NCI-H524 treated with DMSO at 0.1 percent for 48 hours (cell line): ENCODE results near the gene GRPEL1.

Experiments used
- DNase-seq: peaks from one replicate; lab custom pipeline; 2025; lab: John Stamatoyannopoulos, UW

The GRPEL1 gene

DNA sequence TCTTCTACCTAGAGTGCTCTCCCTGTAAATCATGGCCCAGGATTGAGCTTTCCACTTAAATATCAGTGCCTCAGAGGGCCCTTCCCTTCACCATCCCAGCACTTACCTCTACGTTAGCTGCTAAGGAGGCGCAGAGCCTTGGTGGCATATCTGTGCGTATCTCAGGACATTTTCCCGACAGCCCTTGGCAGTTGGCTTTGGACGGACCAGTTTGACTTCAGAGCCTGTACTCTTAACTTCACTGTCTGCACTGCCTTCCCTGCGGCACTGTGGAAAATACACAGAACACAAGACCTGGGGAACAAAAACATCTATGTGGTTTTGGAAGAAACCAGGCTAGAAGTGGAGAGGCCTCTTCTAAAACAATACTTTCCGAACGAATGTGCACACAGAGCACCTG is 22.3 kb downstream of the GRPEL1 start:
- DNase-seq: no peak

DNA sequence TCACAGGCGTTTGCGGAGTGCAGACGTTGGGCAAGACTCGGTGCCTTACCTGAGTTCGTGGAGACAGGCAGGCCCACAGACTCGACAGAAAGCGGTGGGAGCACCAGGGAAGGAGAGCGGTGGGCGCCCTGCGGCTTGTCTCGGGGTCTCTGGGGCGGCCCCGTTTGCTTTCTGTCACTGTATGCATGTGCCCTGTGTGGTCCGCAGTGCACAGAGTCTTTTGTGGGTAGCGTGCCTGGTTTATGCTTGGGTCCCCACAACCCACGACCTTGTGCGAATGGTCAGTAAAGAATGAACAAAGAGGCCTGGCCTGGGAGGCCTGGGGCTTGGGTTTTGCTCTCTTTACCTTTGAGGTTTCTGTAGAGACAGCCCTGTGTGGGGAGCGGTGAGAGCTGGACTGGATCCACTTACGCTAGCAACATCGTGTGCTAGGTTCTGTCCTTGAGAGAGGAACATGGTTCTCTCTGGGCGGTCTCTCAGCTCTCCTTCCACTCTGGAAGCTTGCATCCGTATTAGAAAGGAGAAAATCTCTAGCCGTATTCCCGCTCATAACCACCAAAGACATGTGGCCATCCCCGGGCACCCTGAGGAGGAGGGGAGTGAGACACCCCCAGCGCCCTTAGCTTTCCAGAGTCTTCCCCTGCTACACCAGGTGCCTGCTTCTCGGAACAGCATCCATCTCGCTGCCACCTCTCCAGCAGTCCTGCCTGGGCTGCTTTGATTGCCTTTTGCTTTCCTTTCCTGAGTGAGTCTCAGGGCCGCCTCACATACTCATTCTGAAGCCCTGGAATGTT is 23.5 kb downstream of the GRPEL1 start:
- DNase-seq: no peak

DNA sequence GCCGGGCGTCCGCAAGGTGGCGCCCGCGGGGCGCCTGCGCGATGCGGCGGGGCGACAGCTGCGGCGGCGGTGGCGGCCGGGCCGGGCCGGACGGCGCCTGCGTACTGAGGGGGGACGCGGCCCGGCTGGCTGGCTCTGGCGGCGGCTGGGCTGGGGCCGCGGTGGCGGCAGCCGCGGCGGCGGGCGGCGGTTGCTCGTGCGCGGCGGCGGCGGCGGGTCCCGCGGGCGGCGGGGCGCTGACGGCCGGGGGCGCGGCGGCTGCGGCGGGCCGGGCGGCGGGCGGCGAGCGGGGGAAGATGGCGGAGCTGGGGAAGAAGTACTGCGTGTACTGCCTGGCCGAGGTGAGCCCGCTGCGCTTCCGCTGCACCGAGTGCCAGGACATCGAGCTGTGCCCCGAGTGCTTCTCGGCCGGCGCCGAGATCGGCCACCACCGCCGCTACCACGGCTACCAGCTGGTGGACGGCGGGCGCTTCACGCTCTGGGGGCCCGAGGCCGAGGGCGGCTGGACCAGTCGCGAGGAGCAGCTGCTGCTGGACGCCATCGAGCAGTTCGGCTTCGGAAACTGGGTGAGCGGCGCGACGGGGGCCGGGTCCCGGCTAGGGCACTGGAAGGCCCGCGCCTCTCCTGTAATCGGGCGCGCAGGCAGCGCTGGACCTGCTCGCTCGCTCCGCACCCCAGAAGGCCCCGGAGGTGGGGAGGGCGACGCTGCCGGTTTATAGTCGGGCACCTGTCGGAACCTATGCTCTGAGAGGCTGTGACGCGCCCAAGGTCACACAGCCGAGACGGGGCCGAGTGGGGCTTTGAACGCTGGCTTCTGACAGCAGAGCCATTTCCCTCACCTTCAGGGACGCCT is 24.4 kb downstream of the GRPEL1 start, which contains the start of gene TADA2B:
Gene TADA2B, plus strand, starts transcription at position 89 of the 853 bp plus-strand sequence. Its CDS starts 208 bp downstream, at position 297.
- DNase-seq: no peak

DNA sequence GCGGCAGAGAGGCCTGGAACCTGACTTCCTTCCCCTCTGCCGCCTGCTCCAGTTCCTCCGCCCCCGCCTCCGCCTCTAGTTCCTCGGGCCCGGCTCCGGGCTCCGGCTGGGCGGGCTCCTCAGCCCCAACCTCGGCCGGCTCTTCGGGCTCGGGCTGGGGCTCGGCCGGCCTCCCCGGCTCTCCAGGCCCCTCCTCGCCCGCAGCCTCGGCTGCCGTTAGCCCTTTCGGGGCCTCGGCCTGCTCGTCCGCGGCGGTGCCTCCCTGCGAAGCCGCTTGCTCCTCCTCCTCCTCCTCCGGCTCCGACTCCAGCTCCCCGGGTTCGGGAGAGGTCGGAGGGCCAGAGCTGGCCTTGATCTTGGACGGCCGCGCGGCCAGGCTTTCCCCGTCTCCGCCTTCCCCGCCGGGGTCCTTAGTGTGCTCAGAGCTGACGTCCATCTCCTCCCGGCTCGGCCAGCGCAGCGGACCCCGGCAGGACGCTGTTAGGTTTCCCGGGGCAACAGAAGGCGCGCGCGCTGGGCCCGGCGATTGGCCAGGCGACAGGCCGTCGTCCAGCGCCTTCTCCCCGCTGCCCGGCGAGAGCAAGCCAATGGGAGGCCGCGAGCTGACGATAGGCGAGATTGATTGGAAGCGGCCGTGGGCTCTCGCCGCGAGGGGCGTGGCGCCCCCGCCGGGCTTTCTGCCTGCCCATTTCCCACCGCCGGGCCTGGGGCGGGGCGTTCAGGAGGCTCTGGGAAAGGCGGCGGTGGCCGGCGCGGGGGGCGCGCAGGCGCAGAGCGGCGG is 25.2 kb downstream of the GRPEL1 start:
- peak; percentile 81 for DNase-seq

DNA sequence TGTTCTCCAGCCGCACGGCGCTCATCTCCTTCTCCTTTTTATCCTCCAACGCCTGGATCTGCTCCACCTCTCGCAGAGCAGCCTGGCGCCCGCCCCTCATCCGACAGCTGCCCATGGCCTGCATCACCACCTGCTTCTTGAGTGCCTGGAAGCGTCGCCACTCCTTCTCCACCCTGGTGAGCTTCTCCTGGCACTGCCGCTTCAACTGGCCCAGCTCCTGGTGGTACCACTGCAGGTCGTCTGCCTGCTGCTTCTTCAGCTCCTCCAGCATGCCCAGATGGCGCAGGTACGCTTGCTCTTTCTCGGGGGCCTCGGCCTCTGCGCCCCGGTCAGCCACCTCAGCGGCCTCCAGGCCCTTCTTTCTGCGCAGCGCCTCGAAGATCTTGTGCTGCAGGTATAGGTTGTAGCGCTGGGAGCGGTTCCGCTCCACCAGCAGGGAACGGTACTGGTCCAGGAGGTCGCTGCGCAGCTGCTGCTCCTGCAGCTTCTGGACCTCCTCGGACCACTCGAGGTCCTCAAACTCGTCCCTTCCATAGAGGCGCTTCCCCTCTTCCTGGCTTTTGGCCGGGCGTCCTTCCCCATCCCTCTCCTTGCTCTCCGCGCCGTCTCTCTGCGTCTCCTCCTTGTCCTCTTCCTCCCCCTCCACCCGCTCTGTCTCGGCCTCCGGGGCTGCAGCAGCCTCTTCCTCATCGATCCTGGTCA is 25.9 kb downstream of the GRPEL1 start:
- DNase-seq: peak; percentile 31

DNA sequence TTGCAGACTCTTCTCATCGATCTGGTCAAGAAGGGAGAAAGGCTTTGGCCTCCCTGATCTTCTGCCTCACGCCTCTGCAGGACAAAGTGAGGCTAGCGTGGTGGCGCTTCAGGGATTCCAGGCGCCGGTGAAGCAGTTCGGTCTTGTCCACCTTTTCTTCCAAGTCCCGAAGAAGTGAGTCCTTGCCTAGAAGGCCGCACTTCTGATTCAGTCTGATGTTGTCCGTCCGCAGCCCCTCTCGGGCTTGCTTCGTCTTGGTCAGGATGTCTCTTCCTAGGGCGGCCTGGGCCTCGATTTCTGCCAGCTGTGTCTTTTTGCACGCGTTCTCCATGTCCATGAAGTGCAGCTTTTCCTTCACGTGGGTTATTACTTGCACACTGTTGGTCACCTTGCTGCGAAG is 26.6 kb downstream of the GRPEL1 start:
- no peak for DNase-seq

DNA sequence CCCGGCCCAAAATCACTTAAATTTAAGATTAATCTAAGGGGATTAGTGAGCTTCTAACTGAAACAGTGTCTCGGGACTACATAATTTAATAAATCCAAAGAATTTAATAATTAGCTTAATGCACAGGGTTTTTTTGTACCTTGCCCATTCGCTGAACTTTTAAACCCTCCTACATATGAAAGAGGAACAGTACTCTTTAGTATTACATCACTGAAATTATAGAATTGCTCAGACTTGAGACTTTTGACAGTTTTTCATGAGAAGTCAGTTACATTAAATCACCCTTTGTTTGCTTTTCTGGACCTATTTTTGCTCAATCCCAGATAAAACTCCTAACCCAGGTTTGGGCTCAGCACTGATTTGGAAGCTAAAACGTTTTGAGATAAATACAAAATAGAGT is 27.1 kb downstream of the GRPEL1 start:
- no peak for DNase-seq

DNA sequence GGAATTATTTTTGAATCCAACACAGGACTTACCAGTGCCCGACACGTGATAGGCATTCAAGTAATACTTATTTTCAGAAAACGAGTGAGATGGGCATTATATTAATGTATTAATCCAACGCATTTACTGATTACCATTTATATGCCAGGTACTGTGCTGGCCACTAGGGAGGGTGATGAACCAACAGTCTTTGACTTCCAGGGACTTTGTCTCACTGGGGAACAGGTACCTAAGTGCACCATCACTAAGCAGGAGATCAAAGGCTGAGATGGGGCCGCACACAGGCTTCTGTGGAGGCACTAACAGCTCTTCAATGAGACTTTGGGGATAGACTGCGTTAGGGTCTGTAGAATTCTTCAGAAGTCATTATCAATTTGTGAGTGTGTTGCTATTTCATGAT is 30.4 kb downstream of the GRPEL1 start:
- DNase-seq: no peak

DNA sequence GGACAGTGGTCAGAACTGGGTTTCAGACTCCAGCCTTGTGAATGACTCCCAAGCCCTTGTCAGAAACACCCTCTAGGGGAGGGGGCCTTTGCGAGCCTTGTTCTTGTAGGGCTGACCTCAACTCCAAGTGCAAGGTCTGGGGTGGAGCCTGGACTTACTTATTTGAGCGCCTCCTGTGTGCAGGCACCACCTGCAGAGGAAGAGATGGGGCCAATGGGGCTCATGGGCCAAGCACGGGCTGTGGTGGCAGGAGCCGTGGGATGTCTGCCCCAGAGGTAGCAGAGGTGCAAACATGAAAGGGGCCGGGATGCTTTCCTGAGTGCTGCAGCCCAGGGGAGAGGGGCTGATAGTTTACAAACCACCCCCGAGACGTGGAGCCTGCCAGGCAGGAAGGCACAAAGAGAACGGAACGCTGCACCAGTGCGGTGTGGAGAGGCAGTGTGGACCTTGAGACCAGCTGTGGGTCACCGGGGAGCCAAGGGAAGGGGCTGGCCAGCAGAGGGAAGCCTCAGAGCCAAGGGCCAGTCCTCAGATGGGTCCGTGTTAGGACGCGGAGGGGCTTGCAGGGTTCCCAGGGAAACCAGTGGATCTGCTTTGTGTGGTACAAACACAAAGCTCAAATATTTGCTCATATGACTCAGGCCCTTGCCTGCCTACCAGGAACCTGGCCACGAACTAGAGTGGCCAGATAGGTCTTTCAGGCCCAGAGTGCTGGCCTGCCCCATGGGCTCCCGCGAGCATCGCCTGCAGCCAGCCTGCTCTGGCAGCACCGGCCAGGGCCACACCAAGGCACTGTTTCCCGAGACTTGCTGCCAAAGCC is 33.4 kb downstream of the GRPEL1 start:
- DNase-seq: no peak

DNA sequence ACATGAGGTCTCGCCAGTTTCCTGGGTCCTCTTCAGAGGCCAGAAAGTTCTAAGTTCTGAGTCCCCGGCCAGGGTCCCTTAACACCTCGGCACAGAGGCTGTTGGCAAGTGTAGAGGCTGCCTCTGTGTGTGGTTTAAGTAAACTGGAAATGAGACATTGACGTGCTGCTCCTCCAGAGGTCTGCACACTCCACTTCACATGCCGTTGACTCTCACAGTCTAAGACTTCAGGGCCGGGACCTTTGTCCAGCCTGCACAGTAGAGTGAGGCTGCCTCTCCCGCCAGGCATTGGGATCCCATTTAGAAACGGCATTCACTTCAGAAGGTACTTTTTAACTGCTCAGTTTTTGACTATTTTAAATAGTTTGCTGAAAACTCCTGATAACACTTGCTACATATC is 35.3 kb downstream of the GRPEL1 start:
- DNase-seq: no peak

DNA sequence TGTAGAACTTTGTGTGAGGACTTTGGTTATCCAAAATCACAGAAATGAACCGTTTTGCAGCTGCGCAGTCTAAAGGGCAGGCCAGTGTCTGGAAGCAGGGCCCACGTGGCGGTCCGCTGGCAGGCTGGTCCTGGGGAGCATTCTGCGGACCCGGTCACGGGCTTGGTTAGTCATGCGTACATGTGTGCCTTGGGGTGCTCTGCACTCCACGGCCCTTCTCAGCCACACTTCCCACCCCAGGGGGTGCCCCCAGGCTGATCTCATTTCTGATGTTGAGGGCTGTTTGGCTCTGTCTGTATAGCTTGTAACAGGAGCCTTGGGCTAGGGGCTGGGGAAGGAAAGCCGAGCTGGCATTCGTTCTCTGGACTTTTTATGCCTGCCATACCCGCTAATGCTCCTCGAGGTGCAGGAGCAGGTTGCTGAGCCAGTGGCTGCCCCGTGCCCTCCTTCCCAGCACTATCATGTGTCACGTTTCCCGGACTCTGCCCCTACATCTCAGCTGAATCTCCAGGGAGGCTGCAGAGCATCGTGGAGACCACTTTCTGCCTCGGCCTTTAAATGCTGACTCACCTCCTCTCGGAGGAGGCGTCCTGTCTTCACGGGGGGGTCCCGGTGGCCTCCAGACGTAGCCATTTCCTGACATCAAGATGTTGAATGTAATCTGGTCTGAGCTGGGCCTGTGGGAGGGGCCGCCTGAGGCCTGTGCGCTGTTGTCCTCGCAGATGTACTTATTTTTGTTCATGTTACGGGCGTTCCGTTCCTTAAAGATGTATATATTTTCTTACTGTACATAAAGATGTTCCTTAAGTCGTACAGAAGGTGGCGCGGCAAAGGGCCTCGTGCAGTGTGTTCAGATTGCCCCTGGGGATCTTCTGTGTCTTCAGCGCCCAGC is 36.1 kb downstream of the GRPEL1 start:
- no peak for DNase-seq

DNA sequence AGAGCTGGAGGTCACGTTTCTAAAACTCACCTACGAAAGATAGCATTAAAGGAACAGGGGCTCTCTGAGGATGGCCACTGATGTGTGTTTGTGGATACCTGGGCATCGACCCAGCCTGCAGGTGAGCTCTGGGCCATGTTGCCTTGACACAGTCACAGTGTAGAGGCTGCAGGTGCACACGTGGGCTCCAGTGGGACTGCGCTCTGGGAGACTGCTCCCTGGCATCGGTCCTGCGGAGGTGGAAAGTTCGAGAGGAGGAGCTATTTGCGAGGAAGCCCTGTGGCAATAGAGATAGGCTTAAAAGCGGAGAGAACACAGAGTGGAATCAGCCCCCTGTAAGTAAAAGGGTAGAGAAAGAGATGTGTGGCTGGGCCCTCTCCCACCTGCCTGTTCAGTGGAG is 37.0 kb downstream of the GRPEL1 start:
- DNase-seq: no peak

DNA sequence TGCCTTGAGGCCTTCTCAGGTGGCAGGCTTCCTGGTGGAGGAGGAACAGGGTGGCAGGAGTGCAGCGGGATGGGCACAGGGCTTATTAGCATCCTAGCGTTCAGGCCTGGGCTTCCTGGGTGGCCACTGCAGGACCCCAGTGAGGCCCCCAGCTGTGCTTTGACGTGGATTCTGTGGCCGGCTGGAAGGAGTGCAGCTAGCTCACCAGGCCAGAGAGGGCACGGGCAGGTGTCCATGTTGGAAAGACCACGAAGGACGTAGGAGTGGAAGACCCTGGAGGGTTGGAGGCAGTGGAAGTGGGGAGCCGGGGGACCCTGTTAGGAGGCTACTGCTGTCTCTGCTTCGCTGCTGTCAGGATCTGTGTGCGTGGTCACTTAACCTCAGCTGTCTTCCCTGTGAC is 37.9 kb downstream of the GRPEL1 start:
- no peak for DNase-seq

DNA sequence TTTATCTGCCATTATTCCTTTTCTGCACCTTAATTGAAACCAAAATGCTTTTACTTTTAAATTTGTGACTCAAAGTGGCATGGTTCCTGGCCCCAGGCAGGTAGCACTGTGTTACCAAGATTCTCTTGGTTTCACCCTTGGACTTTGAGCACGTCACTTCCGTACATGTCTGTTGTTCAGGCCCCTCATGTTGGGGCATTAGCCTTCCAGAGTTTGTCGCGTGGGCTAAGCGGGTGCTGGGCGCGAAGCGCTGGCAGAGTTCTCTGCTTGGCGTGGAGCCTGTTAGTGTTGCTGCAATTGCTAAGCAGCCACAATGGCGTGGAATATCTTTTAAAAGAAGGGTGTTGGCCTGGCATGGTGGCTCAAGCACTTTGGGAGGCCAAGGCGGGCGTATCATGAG is 38.7 kb downstream of the GRPEL1 start:
- no peak for DNase-seq

DNA sequence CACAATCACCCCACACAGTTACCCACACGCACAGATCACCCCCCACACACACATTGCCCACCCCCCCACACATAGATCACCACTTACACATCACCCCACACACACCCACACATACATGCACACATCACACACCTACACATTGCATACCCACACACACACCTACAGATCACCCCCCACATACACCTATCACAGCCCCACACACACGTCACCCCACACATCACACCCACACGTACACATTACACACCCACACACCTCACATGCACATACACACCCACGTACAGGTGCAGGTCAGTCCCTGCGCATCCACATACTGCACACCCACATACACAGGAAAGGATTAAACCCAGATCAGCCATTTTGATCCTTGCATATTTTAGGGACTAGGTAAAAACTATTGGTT is 40.0 kb downstream of the GRPEL1 start:
- DNase-seq: no peak

DNA sequence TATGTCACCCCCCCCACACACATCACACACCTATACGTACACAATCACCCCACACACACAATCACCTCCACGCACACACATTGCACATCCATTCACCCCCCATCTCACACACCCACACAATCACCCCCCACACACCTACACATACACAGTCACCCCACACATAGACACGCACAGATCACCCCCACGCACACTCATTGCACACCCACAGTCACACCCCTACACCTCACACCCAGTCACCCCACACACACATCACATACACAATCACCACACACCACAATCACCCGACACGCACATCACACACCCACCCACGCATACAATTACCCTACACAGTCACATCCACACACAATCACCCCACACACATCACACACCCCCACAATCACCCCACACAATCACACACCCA is 40.6 kb downstream of the GRPEL1 start:
- DNase-seq: no peak

DNA sequence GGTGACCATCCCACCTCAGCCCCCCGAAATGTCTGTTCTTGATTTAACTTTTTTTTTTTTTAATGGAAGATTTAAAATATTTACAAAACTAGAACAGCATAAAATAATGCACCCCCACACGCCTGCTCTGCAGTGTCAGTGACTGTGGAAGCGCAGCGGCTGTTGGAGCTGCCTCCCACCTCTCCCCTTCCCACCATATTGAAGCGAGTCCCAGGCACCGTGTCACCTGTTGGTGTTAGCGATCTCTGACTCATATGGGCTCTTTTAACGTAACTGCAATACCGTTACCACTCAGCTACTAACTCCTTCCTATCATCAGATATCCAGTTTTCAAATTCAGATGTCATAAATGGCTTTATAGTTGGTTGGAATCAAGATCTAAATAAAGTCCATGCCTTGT is 41.8 kb downstream of the GRPEL1 start:
- DNase-seq: no peak

DNA sequence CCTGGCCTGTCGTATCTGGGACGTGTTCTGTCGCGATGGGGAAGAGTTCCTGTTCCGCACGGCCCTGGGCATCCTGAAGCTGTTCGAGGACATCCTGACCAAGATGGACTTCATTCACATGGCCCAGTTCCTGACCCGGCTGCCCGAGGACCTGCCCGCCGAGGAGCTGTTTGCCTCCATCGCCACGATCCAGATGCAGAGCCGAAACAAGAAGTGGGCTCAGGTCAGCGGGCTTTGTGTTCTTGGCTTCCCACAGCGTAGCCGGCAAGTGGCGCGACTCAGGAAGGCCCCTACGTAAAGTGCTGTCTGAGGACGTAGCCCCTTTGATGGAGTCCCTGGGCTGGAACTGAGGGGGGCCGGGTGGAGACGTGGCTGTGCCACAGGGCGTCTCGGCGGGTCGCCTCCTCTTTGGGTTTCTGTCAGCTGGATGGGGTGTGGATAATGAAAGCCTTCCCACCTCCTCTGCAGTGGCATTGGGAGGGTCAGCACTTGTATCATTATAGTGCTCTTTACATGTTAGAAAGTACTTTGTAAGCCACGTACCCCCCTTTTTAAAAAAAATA is 42.7 kb downstream of the GRPEL1 start:
- DNase-seq: no peak

DNA sequence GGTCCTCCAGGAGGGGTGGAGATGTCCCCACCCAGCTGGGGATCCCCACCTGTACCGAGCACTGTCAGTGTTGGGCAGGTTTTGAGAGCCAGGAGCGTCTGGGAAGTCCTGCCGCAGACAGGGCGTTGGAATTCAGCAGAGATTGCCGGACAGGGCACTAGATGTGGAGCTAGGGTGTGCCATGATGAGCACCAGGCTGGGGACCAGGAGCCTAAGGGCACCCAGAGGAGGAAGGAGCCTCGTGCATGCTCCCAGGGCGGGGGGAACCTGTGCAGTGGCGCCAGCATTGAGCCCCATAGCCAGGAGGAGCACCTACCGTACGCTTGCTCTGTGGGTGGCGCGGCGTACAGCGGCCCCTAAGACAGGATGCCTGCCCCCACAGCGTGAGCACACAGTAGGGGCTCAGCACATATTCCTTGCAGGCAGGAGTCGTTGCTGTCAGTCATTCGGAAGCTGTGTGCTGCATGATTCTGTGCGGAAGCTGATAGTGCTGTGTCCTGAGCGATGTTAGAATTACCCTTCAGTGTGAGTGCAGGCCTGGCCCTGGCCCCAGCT is 43.5 kb downstream of the GRPEL1 start:
- DNase-seq: no peak
